Muscle layer of duodenum (tissue), 2 donors: Measurements from ENCODE around the gene SNX13.

Experiments used
- H3K27ac ChIP-seq: one replicate; pipeline ENCODE4 v1.7.0; 2013; ENCODE audit warnings: mild to moderate bottlenecking, low read length
- H3K27me3 ChIP-seq: one replicate; pipeline ENCODE4 v1.7.0; 2013; ENCODE audit warnings: low read depth, mild to moderate bottlenecking, control low read depth, low read length
- H3K36me3 ChIP-seq, 2 donors: one replicate each; pipeline ENCODE4 v1.7.0; 2013; ENCODE audit warnings: low read length in 2 of 2, control low read depth in 1 of 2, mild to moderate bottlenecking in 1 of 2; ENCODE audit not compliant: insufficient read depth in 2 of 2, control insufficient read depth in 1 of 2
- H3K4me1 ChIP-seq, 2 donors: one replicate each; pipeline ENCODE4 v1.7.0; 2013; ENCODE audit warnings: low read length in 2 of 2, mild to moderate bottlenecking in 2 of 2, control low read depth in 1 of 2, moderate library complexity in 1 of 2; ENCODE audit not compliant: insufficient read depth in 2 of 2, control insufficient read depth in 1 of 2
- H3K4me3 ChIP-seq, 2 donors: one replicate each; pipeline ENCODE4 v1.7.0; 2013; ENCODE audit warnings: low read length in 2 of 2, low read depth in 1 of 2, mild to moderate bottlenecking in 1 of 2
- H3K9me3 ChIP-seq, 2 donors: one replicate each; pipeline ENCODE4 v1.7.0; 2013; ENCODE audit warnings: low read length in 2 of 2, control low read depth in 1 of 2, mild to moderate bottlenecking in 1 of 2; ENCODE audit not compliant: control insufficient read depth in 1 of 2
- donor health status: healthy.

Gene SNX13

GRCh38 chr7:17871815-17872533, 68.3 kb downstream of the SNX13 start:
- no peak overlapping the region for H3K4me3 ChIP-seq
- no peaks in the 10 kb centered on the region for H3K4me1 ChIP-seq
- H3K27ac ChIP-seq = no peak overlapping the region
- peaks cover 12 to 22% of the 10 kb centered on the region in 2 donors for H3K36me3 ChIP-seq
- no peaks in the 10 kb centered on the region for H3K27me3 ChIP-seq
- H3K9me3 ChIP-seq = no peaks in the 10 kb centered on the region

GRCh38 chr7:17870406-17870805, 69.9 kb downstream of the SNX13 start:
- Histone ChIP-seq H3K27me3 (no peaks in the 10 kb centered on the region), H3K27ac (no peak overlapping the region), H3K36me3 (peaks cover 12 to 37% of the 10 kb centered on the region in 2 donors), H3K9me3 (peaks cover 0 to 7% of the 10 kb centered on the region in 2 donors), H3K4me3 (no peak overlapping the region), H3K4me1 (no peaks in the 10 kb centered on the region)

- peaks cover 0 to 8% of the 10 kb centered on the region in 2 donors for H3K9me3 ChIP-seq
- H3K27me3 ChIP-seq = no peaks in the 10 kb centered on the region
- H3K4me1 ChIP-seq = no peaks in the 10 kb centered on the region
- no peak overlapping the region for H3K4me3 ChIP-seq
- H3K36me3 ChIP-seq = peaks cover 23 to 60% of the 10 kb centered on the region in 2 donors
- H3K27ac ChIP-seq = no peak overlapping the region
Measured at GRCh38 chr7:17863809-17864143, 76.5 kb downstream of the SNX13 start.

- Histone ChIP-seq H3K4me3 (no peak overlapping the region), H3K27ac (no peak overlapping the region), H3K36me3 (peaks cover 23 to 60% of the 10 kb centered on the region in 2 donors), H3K4me1 (no peaks in the 10 kb centered on the region), H3K27me3 (no peaks in the 10 kb centered on the region), H3K9me3 (peaks cover 0 to 8% of the 10 kb centered on the region in 2 donors)
Measured at GRCh38 chr7:17863095-17863808, 77.0 kb downstream of the SNX13 start.

GRCh38 chr7:17856251-17856650, 84.0 kb downstream of the SNX13 start:
- Histone ChIP-seq H3K36me3 (peaks cover 10 to 30% of the 10 kb centered on the region in 2 donors), H3K4me1 (no peaks in the 10 kb centered on the region), H3K9me3 (peaks cover 0 to 10% of the 10 kb centered on the region in 2 donors), H3K27me3 (no peaks in the 10 kb centered on the region), H3K27ac (no peak overlapping the region), H3K4me3 (no peak overlapping the region)

- Histone ChIP-seq H3K27me3 (no peaks in the 10 kb centered on the region), H3K27ac (no peak overlapping the region), H3K4me1 (no peaks in the 10 kb centered on the region), H3K9me3 (peaks cover 0 to 10% of the 10 kb centered on the region in 2 donors), H3K36me3 (peaks cover 3 to 20% of the 10 kb centered on the region in 2 donors), H3K4me3 (no peak overlapping the region)
Measured at GRCh38 chr7:17855202-17855601, 85.1 kb downstream of the SNX13 start.

GRCh38 chr7:17854261-17855047, 85.8 kb downstream of the SNX13 start:
- Histone ChIP-seq H3K27ac (no peak overlapping the region), H3K27me3 (no peaks in the 10 kb centered on the region), H3K36me3 (peaks cover 5 to 17% of the 10 kb centered on the region in 2 donors), H3K4me3 (no peak overlapping the region), H3K9me3 (peaks cover 0 to 10% of the 10 kb centered on the region in 2 donors), H3K4me1 (no peaks in the 10 kb centered on the region)

GRCh38 chr7:17852361-17852760, 87.9 kb downstream of the SNX13 start:
- no peak overlapping the region for H3K4me3 ChIP-seq
- no peaks in the 10 kb centered on the region for H3K4me1 ChIP-seq
- H3K36me3 ChIP-seq = peaks cover 5 to 32% of the 10 kb centered on the region in 2 donors

GRCh38 chr7:17849504-17849903, 90.8 kb downstream of the SNX13 start:
- Histone ChIP-seq H3K36me3 (peaks cover 10 to 33% of the 10 kb centered on the region in 2 donors), H3K4me3 (no peak overlapping the region), H3K4me1 (no peaks in the 10 kb centered on the region), H3K9me3 (no peaks in the 10 kb centered on the region), H3K27ac (no peak overlapping the region), H3K27me3 (no peaks in the 10 kb centered on the region)

More at GRCh38 chr7:17852361-17852760, 87.9 kb downstream of the SNX13 start:
- Histone ChIP-seq H3K27me3 (no peaks in the 10 kb centered on the region), H3K9me3 (peaks cover 0 to 7% of the 10 kb centered on the region in 2 donors), H3K27ac (no peak overlapping the region)

GRCh38 chr7:17848516-17848915, 91.8 kb downstream of the SNX13 start:
- Histone ChIP-seq H3K4me1 (no peaks in the 10 kb centered on the region), H3K36me3 (peaks cover 10 to 33% of the 10 kb centered on the region in 2 donors), H3K27ac (no peak overlapping the region), H3K9me3 (no peaks in the 10 kb centered on the region), H3K27me3 (no peaks in the 10 kb centered on the region), H3K4me3 (no peak overlapping the region)

- Histone ChIP-seq H3K9me3 (no peaks in the 10 kb centered on the region), H3K4me1 (no peaks in the 10 kb centered on the region)
Measured at GRCh38 chr7:17846935-17847334, 93.4 kb downstream of the SNX13 start.

More at GRCh38 chr7:17846935-17847334, 93.4 kb downstream of the SNX13 start:
- Histone ChIP-seq H3K36me3 (peaks cover 10 to 33% of the 10 kb centered on the region in 2 donors), H3K27ac (no peak overlapping the region), H3K4me3 (no peak overlapping the region), H3K27me3 (no peaks in the 10 kb centered on the region)
